Smooth muscle cell (in vitro differentiated cells): ENCODE data around the gene WDR89. TPM values are rescaled to one million over a fixed set of nuclear protein-coding genes. Genes with fewer than 3 reads are reported as not detected.
A peak's percentile ranks its signal among the peaks of the same experiment; 100 is the strongest.
"Not testable (repeated sequence)": the region's sequence is repeated elsewhere in the genome, so short reads cannot be mapped to it uniquely, and the experiment has no call there.

Experiments
- DNase-seq: peaks from one replicate; lab custom pipeline; 2025; ENCODE audit not compliant: unreplicated experiment; lab: John Stamatoyannopoulos, UW
- H2AFZ ChIP-seq: fragments of 200-600 bp; sonication (generic); 2 replicates; pipeline ENCODE4 v1.6.0; 2016; ENCODE audit warnings: antibody characterized with exemption, low read depth, mild to moderate bottlenecking
- H3F3A ChIP-seq: fragments of 200-600 bp; sonication (generic); 2 replicates; pipeline ENCODE4 v1.6.0; 2017; ENCODE audit warnings: antibody characterized with exemption, low read depth
- H3K27ac ChIP-seq: fragments of 200-600 bp; sonication (generic); 2 replicates; pipeline ENCODE4 v1.5.1; 2016; ENCODE audit warnings: low read depth, mild to moderate bottlenecking
- H3K27me3 ChIP-seq: fragments of 200-600 bp; sonication (generic); 2 replicates; pipeline ENCODE4 v1.6.1; 2016; ENCODE audit warnings: low read depth, mild to moderate bottlenecking
- H3K36me3 ChIP-seq: fragments of 200-600 bp; sonication (generic); 2 replicates; pipeline ENCODE4 v1.5.1; 2016; ENCODE audit warnings: low read depth
- H3K4me1 ChIP-seq: fragments of 200-600 bp; sonication (generic); 2 replicates; pipeline ENCODE4 v1.5.1; 2016; ENCODE audit warnings: low read depth
- H3K4me2 ChIP-seq: fragments of 200-600 bp; sonication (generic); 2 replicates; pipeline ENCODE4 v1.6.0; 2016; ENCODE audit warnings: mild to moderate bottlenecking
- H3K4me3 ChIP-seq: fragments of 200-600 bp; sonication (generic); 2 replicates; pipeline ENCODE4 v1.5.1; 2016; ENCODE audit warnings: mild to moderate bottlenecking
- H3K79me2 ChIP-seq: fragments of 200-600 bp; sonication (generic); 2 replicates; pipeline ENCODE4 v1.6.0; 2016; ENCODE audit warnings: low read depth, mild to moderate bottlenecking
- H3K9ac ChIP-seq: fragments of 200-600 bp; sonication (generic); 2 replicates; pipeline ENCODE4 v1.6.0; 2016; ENCODE audit warnings: low read depth
- H3K9me3 ChIP-seq: fragments of 200-600 bp; sonication (generic); replicated peaks from 2 replicates; pipeline ENCODE4 v1.5.1; 2016; ENCODE audit warnings: low read depth
- H4K20me1 ChIP-seq: fragments of 200-600 bp; sonication (generic); 2 replicates; pipeline ENCODE4 v1.6.0; 2016; ENCODE audit warnings: low read depth
- WGBS: methylation state at CpG from one replicate; pipeline ENCODE4 v1.1.7; 2016; ENCODE audit warnings: low lambda C conversion rate; 5-methylcytosine and 5-hydroxymethylcytosine counted together
- polyA plus RNA-seq: library from polyadenylated mRNA; unstranded; fragments of >200 nt; fragmentation: Nextera tagmentation; extraction: Ambion mirVana; gene quantifications from 2 replicates; pipeline ENCODE4 v1.2.1, GENCODE V29; 2016
- total RNA-seq: library from RNA; depleted of rRNA; stranded (reverse); fragments of >200 nt; gene quantifications from 2 replicates; pipeline ENCODE4 v1.2.3, GENCODE V29; 2014
- TF ChIP-seq, protein P1 (sequence below): fragments of 200-600 bp; sonication (generic); IDR thresholded peaks from 2 replicates; pipeline ENCODE4 v1.5.1; 2017; ENCODE audit warnings: borderline replicate concordance, mild to moderate bottlenecking, antibody characterized with exemption; ENCODE audit not compliant: insufficient read depth, poor library complexity, severe bottlenecking

Gene WDR89
- total and polyA plus RNA-seq, 2 experiments from 2014 or later = 6.4 to 8.9 TPM

DNA sequence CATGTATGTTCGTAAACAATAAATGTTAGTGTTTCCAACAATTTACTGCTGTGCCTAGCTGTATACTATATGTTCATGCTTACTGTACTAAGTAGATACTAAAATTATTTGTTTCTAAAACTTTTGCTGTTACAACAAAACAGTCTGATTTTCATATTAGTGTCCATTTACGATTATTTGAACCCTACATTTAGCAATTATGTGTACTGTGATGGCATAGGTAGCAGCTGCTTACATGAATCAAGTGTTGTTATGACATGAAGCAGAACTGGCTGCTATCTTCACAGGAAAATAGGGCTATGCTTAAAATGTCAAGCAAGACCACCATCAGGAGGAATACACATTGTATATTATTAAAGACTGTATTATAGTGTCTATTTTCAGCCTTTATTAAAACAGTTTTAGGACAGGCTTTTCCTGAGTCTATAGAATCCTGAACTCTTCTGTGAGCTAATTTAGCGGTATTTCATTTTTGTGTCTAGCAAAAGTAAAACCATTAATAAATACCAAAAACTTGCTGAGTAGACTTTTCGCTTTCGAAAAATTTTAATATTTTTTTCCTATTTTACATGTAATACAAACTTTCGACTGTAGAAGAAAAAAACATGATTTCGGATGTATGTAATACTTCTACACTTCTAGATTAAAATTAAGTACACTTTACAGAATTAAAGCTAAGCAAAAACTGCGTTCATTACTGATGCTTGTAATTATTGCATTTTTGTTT is 1.1 kb upstream of the WDR89 start:
- peaks cover 22% of the 10 kb centered on the region for H3K79me2 ChIP-seq
- peaks cover 4% of the 10 kb centered on the region for H3K4me1 ChIP-seq
- TF ChIP-seq, protein P1, sequence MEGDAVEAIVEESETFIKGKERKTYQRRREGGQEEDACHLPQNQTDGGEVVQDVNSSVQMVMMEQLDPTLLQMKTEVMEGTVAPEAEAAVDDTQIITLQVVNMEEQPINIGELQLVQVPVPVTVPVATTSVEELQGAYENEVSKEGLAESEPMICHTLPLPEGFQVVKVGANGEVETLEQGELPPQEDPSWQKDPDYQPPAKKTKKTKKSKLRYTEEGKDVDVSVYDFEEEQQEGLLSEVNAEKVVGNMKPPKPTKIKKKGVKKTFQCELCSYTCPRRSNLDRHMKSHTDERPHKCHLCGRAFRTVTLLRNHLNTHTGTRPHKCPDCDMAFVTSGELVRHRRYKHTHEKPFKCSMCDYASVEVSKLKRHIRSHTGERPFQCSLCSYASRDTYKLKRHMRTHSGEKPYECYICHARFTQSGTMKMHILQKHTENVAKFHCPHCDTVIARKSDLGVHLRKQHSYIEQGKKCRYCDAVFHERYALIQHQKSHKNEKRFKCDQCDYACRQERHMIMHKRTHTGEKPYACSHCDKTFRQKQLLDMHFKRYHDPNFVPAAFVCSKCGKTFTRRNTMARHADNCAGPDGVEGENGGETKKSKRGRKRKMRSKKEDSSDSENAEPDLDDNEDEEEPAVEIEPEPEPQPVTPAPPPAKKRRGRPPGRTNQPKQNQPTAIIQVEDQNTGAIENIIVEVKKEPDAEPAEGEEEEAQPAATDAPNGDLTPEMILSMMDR = no peak
- H3K27ac ChIP-seq = peak overlapping the region; percentile 96
- H4K20me1 ChIP-seq = no peaks in the 10 kb centered on the region
- H3F3A ChIP-seq = peaks cover 4% of the 10 kb centered on the region
- H3K4me2 ChIP-seq = peak overlapping the region; percentile 86
- H3K4me3 ChIP-seq = peak overlapping the region; percentile 66
- H2AFZ ChIP-seq = peak overlapping the region; percentile 92
- H3K9me3 ChIP-seq = no peaks in the 10 kb centered on the region
- no peaks in the 10 kb centered on the region for H3K36me3 ChIP-seq
- WGBS = 71% methylated on average over 8 of the region's 8 CpGs
- H3K27me3 ChIP-seq = no peaks in the 10 kb centered on the region
- peak overlapping the region; percentile 96 for H3K9ac ChIP-seq
- DNase-seq = no peak

GRCh38 chr14:63642229-63642611 is 549 bp upstream of the WDR89 start:
- Histone ChIP-seq H4K20me1 (no peaks in the 10 kb centered on the region), H2AFZ (peak overlapping the region; percentile 92), H3K27me3 (no peaks in the 10 kb centered on the region), H3K79me2 (peaks cover 28% of the 10 kb centered on the region), H3K9me3 (no peaks in the 10 kb centered on the region), H3F3A (peaks cover under 1% of the 10 kb centered on the region), H3K4me1 (peaks cover 4% of the 10 kb centered on the region), H3K27ac (peak overlapping the region; percentile 96), H3K9ac (peak overlapping the region; percentile 96), H3K4me3 (peak overlapping the region; percentile 66), H3K4me2 (peak overlapping the region; percentile 86), H3K36me3 (no peaks in the 10 kb centered on the region)
- 0% methylated on average over 12 of the region's 12 CpGs for WGBS
- TF ChIP-seq, protein P1 = no peak
- DNase-seq = peak; percentile 60

DNA sequence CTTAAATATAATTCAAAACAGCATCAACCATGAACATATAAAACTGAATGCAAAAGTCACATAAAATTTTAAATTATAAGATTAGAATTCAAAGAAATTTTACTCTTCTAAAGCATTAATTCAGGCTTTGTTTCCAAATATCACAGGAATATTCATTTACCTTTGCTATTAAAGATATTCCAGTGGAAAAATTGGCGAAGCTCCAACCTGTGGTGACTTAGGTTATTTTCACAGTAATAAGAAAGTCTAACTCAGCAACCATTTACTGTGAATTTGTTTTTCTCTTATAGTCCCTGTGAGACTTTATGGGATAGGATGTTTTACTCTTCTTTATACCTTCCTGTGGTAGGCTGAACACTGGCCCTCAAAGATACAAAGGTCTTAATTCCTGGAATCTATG is 3.2 kb downstream of the WDR89 start:
- peaks cover 4% of the 10 kb centered on the region for H3K4me1 ChIP-seq
- H3K9ac ChIP-seq = no peak overlapping the region
- H3K4me3 ChIP-seq = no peak overlapping the region
- H3F3A ChIP-seq = no peaks in the 10 kb centered on the region
- TF ChIP-seq, protein P1 = no peak
- DNase-seq = no peak
- H3K36me3 ChIP-seq = no peaks in the 10 kb centered on the region
- no peak overlapping the region for H2AFZ ChIP-seq
- H3K9me3 ChIP-seq = no peaks in the 10 kb centered on the region
- H3K27ac ChIP-seq = no peak overlapping the region
- H4K20me1 ChIP-seq = peaks cover 2% of the 10 kb centered on the region
- H3K27me3 ChIP-seq = no peaks in the 10 kb centered on the region
- H3K4me2 ChIP-seq = no peak overlapping the region
- WGBS = 94% methylated on average over 1 of the region's 1 CpG
- peaks cover 63% of the 10 kb centered on the region for H3K79me2 ChIP-seq

DNA sequence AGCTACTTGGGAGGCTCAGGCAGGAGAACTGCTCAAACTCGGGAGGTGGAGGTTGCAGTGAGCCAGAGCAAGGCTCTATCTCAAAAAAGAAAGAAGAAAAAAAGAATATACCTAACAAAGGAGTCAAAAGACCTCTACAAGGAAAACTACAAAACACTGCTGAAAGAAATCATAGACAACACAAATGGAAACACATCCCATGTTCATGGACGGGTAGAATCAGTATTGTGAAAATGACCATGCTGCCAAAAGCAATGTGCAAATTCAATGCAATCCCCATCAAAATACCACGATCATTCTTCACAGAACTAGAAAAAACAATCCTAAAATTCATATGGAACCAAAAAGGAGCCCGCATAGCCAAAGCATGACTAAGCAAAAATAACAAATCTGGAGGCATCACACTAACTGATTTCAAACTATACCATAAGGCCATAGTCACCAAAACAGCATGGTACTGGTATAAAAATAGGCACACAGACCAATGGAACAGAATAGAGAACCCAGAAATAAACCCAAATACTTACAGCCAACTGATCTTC is 5.5 kb downstream of the WDR89 start:
- 98% methylated on average over 4 of the region's 4 CpGs for WGBS
- not testable (repeated sequence) for H3K4me2 ChIP-seq
- H3K79me2 ChIP-seq = peaks cover 86% of the 10 kb centered on the region

More for the DNA sequence above, 5.5 kb downstream of the WDR89 start:
- not testable (repeated sequence) for H3K36me3 ChIP-seq, H3K4me3 ChIP-seq, H3K9me3 ChIP-seq, H3K27me3 ChIP-seq, H3K4me1 ChIP-seq, H3K9ac ChIP-seq, DNase-seq, H2AFZ ChIP-seq, H3K27ac ChIP-seq, H3F3A ChIP-seq
- peaks cover 23% of the 10 kb centered on the region for H4K20me1 ChIP-seq
